Measurements from ENCODE around the gene OVOL3.

OVOL3 gene

DNA sequence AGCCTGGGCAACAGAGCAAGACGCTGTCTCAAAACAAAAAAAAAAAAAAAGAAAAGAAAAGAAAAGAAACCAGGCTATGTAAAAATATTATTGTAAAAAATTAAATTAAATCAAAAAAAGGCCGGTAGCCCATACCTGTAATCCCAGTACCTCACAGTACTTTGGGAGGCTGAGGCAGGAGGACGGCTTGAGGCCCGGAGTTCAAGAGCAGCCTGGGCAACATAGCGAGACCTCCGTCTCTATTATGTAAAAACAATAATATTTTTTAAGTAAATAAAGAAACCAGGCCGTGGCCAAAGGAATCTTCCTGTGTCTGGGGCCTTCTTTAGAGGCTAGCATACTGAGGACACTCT is 28.2 kb downstream of the OVOL3 start:
- Histone ChIP-seq H3K27me3 (no peaks in the 10 kb centered on the region), H3K27ac (peak overlapping the region; percentile 92), H3K9me3 (no peaks in the 10 kb centered on the region), H3K4me1 (ENCODE audit: control insufficient read depth in 1 of 2, insufficient read depth in 1 of 2, low read depth in 1 of 2, low read length in 1 of 2) (peaks cover 16 to 24% of the 10 kb centered on the region in 2 experiments), H3K36me3 (peaks cover 15% of the 10 kb centered on the region), H3K4me3 (ENCODE audit: low read depth in 1 of 2, low read length in 1 of 2) (peak overlapping the region; percentile 76 to 92)
- TF ChIP-seq, protein P1, sequence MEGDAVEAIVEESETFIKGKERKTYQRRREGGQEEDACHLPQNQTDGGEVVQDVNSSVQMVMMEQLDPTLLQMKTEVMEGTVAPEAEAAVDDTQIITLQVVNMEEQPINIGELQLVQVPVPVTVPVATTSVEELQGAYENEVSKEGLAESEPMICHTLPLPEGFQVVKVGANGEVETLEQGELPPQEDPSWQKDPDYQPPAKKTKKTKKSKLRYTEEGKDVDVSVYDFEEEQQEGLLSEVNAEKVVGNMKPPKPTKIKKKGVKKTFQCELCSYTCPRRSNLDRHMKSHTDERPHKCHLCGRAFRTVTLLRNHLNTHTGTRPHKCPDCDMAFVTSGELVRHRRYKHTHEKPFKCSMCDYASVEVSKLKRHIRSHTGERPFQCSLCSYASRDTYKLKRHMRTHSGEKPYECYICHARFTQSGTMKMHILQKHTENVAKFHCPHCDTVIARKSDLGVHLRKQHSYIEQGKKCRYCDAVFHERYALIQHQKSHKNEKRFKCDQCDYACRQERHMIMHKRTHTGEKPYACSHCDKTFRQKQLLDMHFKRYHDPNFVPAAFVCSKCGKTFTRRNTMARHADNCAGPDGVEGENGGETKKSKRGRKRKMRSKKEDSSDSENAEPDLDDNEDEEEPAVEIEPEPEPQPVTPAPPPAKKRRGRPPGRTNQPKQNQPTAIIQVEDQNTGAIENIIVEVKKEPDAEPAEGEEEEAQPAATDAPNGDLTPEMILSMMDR (IDR thresholded peaks at IDR 0.05) = no peak

DNA sequence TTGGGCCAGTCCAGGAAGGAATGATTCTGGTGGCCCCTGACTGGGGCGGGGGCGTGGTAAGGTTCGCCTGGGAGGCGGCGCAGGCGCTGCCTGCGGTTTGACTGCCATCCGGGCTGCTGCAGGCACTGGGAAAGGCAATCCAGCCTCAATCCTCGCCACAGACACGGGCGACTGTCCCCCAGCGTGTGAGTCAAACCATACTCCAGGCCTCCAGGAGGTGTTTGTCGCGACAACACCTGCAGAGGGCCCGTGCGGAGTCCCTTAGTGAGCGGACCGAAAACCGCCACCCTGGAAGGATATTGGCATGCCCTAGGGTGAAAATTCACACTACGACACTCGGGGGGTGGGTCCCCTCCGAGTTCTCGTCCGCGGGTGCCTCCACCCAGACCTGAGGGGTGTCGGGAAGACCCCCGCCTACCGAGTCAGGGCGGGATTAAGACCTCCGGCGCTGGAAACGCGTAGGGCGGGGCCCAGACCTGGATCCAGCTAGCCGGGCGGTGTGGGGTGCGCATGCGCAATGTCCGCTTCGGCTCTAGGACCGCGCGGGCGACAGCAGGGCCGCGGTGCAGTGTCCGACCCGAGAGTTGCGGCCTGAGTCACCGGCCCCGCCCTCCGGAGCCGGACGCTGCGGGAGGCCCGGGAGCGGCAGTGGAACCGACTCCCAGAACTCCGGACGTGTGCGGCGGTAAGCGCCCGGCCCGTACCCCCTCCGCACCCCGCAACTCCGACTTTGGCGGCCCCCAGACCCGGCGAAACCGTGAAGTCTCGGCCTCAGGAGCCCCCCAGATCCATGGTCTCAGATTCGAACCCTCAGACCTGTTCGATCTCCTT is 28.7 kb downstream of the OVOL3 start, which contains the start of gene CAPNS1:
CAPNS1 (plus strand) TSS at position 594 of the 831 bp plus-strand sequence. CDS start 946 bp downstream, outside the sequence.
- peak within 1 kb of the TSS; percentile 76 to 92 for H3K4me3 ChIP-seq (ENCODE audit: low read depth in 1 of 2, low read length in 1 of 2)
- TF ChIP-seq, protein P1 (IDR thresholded peaks at IDR 0.05) = peak; percentile 26
- no peaks in the 10 kb centered on the region for H3K27me3 ChIP-seq

DNA sequence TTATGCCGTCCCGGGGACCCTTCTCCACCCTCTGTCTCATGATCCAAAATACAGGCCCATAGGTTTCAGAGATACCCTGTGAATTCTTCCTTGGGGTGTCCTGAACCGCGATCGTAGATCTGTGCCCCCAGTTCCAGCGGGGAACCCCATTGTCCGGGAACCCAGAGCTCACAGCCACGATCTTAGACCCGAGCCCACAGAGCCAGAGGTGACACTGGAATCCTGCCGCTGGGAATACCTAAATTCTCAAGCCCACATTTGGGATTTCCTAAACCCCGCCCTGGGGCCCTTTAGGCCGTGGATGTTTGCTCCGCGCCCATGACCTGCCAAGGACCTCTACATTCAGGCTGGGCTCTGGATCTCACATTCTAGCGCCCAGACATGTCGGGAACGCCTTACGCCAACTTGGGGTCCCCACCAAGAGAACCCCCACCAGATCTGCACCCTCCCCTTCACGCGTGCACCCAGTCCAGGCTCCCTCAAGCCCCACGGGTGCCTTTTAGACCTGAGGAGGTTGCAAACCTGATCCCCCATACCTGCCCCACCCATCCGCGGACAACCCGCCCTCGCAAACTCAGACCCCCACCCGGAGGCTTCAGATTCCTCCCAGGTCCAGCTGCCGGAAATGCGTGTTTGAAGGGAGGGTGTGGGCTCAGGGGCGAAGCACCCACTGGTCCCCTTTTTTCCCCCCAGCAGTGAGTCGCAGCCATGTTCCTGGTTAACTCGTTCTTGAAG is 29.5 kb downstream of the OVOL3 start:
- TF ChIP-seq, protein P1 (IDR thresholded peaks at IDR 0.05) = no peak
- Histone ChIP-seq H3K36me3 (peaks cover 28% of the 10 kb centered on the region), H3K9me3 (no peaks in the 10 kb centered on the region), H3K4me3 (ENCODE audit: low read depth in 1 of 2, low read length in 1 of 2) (peak overlapping the region; percentile 76 to 92), H3K27me3 (no peaks in the 10 kb centered on the region), H3K4me1 (ENCODE audit: control insufficient read depth in 1 of 2, insufficient read depth in 1 of 2, low read depth in 1 of 2, low read length in 1 of 2) (peaks cover 16 to 24% of the 10 kb centered on the region in 2 experiments), H3K27ac (peak overlapping the region; percentile 92)

More for the DNA sequence above, 28.7 kb downstream of the OVOL3 start, which contains the start of gene CAPNS1:
- peaks cover 16 to 24% of the 10 kb centered on the region in 2 experiments for H3K4me1 ChIP-seq (ENCODE audit: control insufficient read depth in 1 of 2, insufficient read depth in 1 of 2, low read depth in 1 of 2, low read length in 1 of 2)
- H3K36me3 ChIP-seq = peaks cover 21% of the 10 kb centered on the region
- peak within 1 kb of the TSS; percentile 92 for H3K27ac ChIP-seq
- H3K9me3 ChIP-seq = no peaks in the 10 kb centered on the region

DNA sequence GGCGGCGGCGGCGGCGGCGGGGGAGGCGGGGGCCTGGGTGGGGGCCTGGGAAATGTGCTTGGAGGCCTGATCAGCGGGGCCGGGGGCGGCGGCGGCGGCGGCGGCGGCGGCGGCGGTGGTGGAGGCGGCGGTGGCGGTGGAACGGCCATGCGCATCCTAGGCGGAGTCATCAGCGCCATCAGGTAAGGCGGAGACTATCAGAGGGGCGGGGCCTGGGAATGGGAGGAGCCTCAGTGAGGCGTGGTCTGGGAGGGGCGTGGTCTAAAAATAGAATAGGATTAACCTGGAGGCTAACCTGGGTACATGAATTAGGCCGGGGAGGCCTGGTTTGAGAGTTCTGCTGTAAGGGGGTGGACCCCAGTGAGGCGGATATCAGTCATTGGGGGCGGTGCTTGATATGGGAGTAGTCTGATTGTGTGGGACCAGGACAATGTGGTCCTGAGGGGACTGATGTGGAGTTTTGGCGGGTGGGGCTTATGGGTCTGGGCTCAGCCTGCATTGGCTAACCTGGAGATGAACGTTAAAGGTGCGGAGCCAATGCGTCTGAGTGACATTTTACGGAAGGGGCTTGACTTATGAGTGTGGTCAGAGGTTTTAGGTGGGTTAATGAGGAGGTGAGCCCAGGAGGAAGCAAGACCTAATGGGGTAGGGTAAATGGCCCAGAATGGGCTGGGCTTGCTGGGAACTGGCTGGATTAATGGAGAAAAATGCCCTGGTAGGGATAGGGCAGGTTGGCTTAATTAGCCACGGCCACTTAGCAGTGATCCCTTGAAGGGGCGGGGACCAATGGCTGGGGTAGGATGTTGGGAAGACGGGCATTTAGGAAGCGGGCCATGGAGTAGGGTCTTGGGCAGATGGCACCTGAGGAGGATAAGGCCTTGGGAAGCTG is 30.3 kb downstream of the OVOL3 start:
- H3K9me3 ChIP-seq = no peaks in the 10 kb centered on the region
- H3K36me3 ChIP-seq = peaks cover 36% of the 10 kb centered on the region
- peak overlapping the region; percentile 92 for H3K27ac ChIP-seq
- TF ChIP-seq, protein P1 (IDR thresholded peaks at IDR 0.05) = peak; percentile 38
- peaks cover 16 to 24% of the 10 kb centered on the region in 2 experiments for H3K4me1 ChIP-seq (ENCODE audit: control insufficient read depth in 1 of 2, insufficient read depth in 1 of 2, low read depth in 1 of 2, low read length in 1 of 2)
- H3K27me3 ChIP-seq = no peaks in the 10 kb centered on the region
- H3K4me3 ChIP-seq (ENCODE audit: low read depth in 1 of 2, low read length in 1 of 2) = peak overlapping the region; percentile 76 to 92

DNA sequence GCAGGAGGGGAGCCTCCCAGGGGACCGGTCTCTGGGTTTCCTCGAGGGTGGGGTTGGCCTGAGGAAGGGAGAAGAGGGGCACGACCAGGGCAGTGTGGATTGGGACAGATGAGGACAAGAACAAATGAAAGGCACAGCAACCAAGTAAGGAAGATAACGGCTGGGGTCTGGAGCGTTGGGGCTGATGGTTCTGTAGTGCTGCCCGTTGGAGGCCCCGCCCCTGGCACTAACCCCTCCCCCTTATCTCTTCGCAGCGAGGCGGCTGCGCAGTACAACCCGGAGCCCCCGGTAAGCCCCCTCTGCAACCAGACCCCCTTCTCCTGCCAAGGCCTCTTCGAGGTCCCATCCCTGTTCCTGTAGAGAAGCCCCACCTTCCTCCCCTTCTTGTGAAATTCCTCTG is 31.1 kb downstream of the OVOL3 start:
- Histone ChIP-seq H3K27me3 (no peaks in the 10 kb centered on the region), H3K4me3 (ENCODE audit: low read depth in 1 of 2, low read length in 1 of 2) (no peak overlapping the region), H3K36me3 (peaks cover 43% of the 10 kb centered on the region), H3K27ac (peak overlapping the region; percentile 7), H3K4me1 (ENCODE audit: control insufficient read depth in 1 of 2, insufficient read depth in 1 of 2, low read depth in 1 of 2, low read length in 1 of 2) (peaks cover 16 to 24% of the 10 kb centered on the region in 2 experiments), H3K9me3 (no peaks in the 10 kb centered on the region)
- TF ChIP-seq, protein P1 (IDR thresholded peaks at IDR 0.05) = no peak
